ENCODE measurements around the gene SNRPB2.

GRCh38 chr20:16781496-16781895, 51.7 kb downstream of the SNRPB2 start:
- TF ChIP-seq CTCF (conservative IDR thresholded peaks at IDR 0.05; ENCODE audit: low read length) (no peak), EZH2phosphoT487 (IDR thresholded peaks at IDR 0.05; ENCODE audit: borderline replicate concordance) (no peak)
